ENCODE data around the gene PDIA4.
A peak's percentile ranks its signal among the peaks of the same experiment; 100 is the strongest.
"Not testable (repeated sequence)": the region's sequence is repeated elsewhere in the genome, so short reads cannot be mapped to it uniquely, and the experiment has no call there.

Gene PDIA4

GRCh38 chr7:149031353-149031910, 3.1 kb upstream of the PDIA4 start:
- no peak for DNase-seq

GRCh38 chr7:149030439-149030838, 2.1 kb upstream of the PDIA4 start:
- not testable (repeated sequence) for DNase-seq

GRCh38 chr7:149027611-149028345, 527 bp downstream of the PDIA4 start:
- peak in 1 of 2 experiments; percentile 34 for DNase-seq

- DNase-seq: no peak
Observed at GRCh38 chr7:149027055-149027454, 1.2 kb downstream of the PDIA4 start.

- DNase-seq: no peak
Observed at GRCh38 chr7:149023662-149024061, 4.6 kb downstream of the PDIA4 start.

- DNase-seq: no peak
Observed at GRCh38 chr7:149022756-149023360, 5.4 kb downstream of the PDIA4 start.

- DNase-seq: no peak
Observed at GRCh38 chr7:149021725-149022062, 6.6 kb downstream of the PDIA4 start.

- DNase-seq: no peak
Observed at GRCh38 chr7:149020483-149020882, 7.8 kb downstream of the PDIA4 start.

- DNase-seq: no peak
Observed at GRCh38 chr7:149016876-149017275, 11.4 kb downstream of the PDIA4 start.

GRCh38 chr7:149014309-149014708, 14.0 kb downstream of the PDIA4 start:
- DNase-seq: no peak

GRCh38 chr7:149013876-149014275, 14.4 kb downstream of the PDIA4 start:
- no peak for DNase-seq

- not testable (repeated sequence) for DNase-seq
Observed at GRCh38 chr7:149012730-149013129, 15.6 kb downstream of the PDIA4 start.

GRCh38 chr7:149011491-149011890, 16.8 kb downstream of the PDIA4 start:
- DNase-seq: no peak

GRCh38 chr7:149010451-149010850, 17.9 kb downstream of the PDIA4 start:
- DNase-seq: no peak

GRCh38 chr7:149009527-149009926, 18.8 kb downstream of the PDIA4 start:
- DNase-seq: no peak

GRCh38 chr7:149007611-149008010, 20.7 kb downstream of the PDIA4 start:
- no peak for DNase-seq

- DNase-seq: no peak
Observed at GRCh38 chr7:149007146-149007545, 21.2 kb downstream of the PDIA4 start.

- no peak for DNase-seq
Observed at GRCh38 chr7:149006345-149006725, 22.0 kb downstream of the PDIA4 start.

GRCh38 chr7:149005427-149006344, 22.6 kb downstream of the PDIA4 start:
- peak; percentile 86 to 89 for DNase-seq

- DNase-seq: no peak
Observed at GRCh38 chr7:149004405-149005370, 23.6 kb downstream of the PDIA4 start.

GRCh38 chr7:149003560-149004305, 24.6 kb downstream of the PDIA4 start:
- no peak for DNase-seq
